Esophagus muscularis mucosa (tissue), 3 donors: Measurements from ENCODE around the gene RDH11.

Experiments used
- CTCF ChIP-seq, 3 experiments: fragments of 200-600 bp in 2 of 3; fragments of 450-650 bp in 1 of 3; sonication (generic) in 2 of 3; IDR thresholded peaks; one replicate each; pipeline ENCODE4 v1.5.1; 2017 to 2019; ENCODE audit warnings: antibody characterized with exemption in 3 of 3, mild to moderate bottlenecking in 2 of 3, moderate library complexity in 1 of 3
- POLR2A ChIP-seq: fragments of 450-650 bp; IDR thresholded peaks from one replicate; pipeline ENCODE4 v1.6.1; 2017; ENCODE audit warnings: antibody characterized with exemption, moderate library complexity, mild to moderate bottlenecking, low read depth

- TF ChIP-seq POLR2A (no peak), CTCF (IDR thresholded peaks at IDR 0.05) (no peak)
Observed at GRCh38 chr14:67630186-67630585, 65.4 kb downstream of the RDH11 start.
